ENCODE results near the gene SLC2A11. TPM values are rescaled to one million over a fixed set of nuclear protein-coding genes. Genes with fewer than 3 reads are reported as not detected.
A peak's percentile ranks its signal among the peaks of the same experiment; 100 is the strongest.

SLC2A11 gene
- total and polyA plus RNA-seq, 11 donors: 8.7 to 31.2 (median 18.7) TPM

DNA sequence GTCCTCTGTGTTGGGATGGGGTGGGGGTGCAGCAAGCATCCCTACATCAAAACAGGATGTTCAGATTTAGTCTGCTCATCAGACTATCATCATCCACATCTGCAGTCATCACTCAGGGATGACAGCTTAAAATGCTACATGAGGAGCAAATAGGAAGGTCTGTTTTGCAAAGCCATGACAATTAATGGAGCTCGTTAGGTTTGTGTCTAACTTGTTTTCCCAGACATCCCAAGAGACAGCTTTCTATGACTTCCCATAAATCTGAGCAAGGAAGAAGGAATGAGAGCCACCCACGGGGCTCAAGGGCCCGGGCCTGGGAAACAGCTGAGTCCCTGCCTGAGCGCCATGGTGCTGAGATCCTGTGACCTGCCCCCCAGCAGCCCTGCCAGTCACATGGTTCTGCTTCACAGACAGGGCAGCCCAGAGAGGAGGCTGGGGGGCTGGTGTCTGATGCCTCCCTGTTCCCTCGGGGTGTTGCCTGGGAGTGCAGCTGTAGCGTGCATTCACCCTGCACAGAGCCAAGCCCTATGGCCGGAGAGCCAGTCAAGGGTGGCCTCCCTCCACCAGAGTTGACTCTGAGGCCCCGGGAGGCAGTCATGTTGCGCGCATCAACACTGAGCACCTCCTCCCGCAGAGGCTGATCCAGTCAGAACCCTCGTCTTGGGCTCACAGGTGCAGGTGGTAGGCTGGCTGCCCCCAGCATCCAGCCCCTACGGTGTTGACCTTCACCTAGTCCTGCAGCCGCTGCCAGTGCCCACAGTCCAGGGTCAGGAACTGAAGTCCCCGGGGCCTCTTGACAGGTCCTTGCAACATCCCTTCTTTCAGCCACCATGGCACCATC lies 30.9 kb upstream of the SLC2A11 start:
- TF ChIP-seq, protein P1, sequence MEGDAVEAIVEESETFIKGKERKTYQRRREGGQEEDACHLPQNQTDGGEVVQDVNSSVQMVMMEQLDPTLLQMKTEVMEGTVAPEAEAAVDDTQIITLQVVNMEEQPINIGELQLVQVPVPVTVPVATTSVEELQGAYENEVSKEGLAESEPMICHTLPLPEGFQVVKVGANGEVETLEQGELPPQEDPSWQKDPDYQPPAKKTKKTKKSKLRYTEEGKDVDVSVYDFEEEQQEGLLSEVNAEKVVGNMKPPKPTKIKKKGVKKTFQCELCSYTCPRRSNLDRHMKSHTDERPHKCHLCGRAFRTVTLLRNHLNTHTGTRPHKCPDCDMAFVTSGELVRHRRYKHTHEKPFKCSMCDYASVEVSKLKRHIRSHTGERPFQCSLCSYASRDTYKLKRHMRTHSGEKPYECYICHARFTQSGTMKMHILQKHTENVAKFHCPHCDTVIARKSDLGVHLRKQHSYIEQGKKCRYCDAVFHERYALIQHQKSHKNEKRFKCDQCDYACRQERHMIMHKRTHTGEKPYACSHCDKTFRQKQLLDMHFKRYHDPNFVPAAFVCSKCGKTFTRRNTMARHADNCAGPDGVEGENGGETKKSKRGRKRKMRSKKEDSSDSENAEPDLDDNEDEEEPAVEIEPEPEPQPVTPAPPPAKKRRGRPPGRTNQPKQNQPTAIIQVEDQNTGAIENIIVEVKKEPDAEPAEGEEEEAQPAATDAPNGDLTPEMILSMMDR (IDR thresholded peaks at IDR 0.05): no peak
- no peak for TF ChIP-seq POLR2A (IDR thresholded peaks at IDR 0.05)
- Histone ChIP-seq H3K4me3 (no peak overlapping the region), H3K9me3 (no peaks in the 10 kb centered on the region), H3K27me3 (no peaks in the 10 kb centered on the region), H3K36me3 (peaks cover 0 to 95% (median 67%) of the 10 kb centered on the region in 9 donors), H3K27ac (peak overlapping the region in 10 of 12 donors; percentile 43 to 97 (median 76)), H3K4me1 (peaks cover 7 to 96% (median 56%) of the 10 kb centered on the region in 12 donors)
- peak in 3 of 5 donors; percentile 36 to 58 (median 58) for DNase-seq
- WGBS, 4 donors: 62 to 75% (median 68%) methylated on average over 15 of the region's 15 CpGs
- no peak for ATAC-seq
- intact Hi-C loops (cut with DNase I): no loop called here

DNA sequence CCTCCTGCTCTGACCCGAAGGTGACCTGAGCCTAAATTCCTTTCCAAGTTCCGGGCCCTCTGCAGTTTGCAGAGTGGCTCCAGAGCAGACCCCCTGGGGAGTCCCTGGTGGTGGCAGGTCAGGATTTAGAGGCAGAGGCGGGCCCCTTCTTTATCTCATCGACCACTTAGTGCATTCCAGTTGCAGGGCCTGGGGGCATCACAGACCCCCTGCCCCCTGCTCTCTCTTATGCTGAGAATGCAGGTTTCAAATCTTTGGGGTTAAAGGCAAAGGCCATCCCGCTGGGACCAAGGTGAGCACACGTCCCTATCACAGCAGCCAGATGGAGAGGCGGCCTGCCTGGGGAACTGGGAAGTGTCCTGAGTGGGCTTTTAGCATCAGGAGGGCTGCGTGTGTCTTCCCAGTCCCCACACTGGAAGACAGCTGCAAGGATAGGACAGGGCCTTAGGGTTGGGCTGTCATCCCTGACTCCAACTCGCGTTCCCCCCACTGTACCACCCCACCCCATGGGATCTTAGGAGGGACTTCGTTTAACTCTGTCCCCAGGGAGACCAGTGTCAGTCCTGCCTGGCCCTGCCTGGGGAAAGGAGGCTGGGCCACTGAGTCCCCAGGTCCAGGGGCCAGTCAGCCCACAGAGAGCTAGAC lies 30.2 kb upstream of the SLC2A11 start:
- DNase-seq: peak in 1 of 5 donors; percentile 22
- Histone ChIP-seq H3K36me3 (peaks cover 0 to 95% (median 60%) of the 10 kb centered on the region in 9 donors), H3K27me3 (no peaks in the 10 kb centered on the region), H3K27ac (peak overlapping the region in 10 of 12 donors; percentile 21 to 97 (median 78)), H3K4me3 (no peak overlapping the region), H3K4me1 (peaks cover 7 to 96% (median 58%) of the 10 kb centered on the region in 12 donors), H3K9me3 (no peaks in the 10 kb centered on the region)
- intact Hi-C loops (cut with DNase I): no loop called here
- TF ChIP-seq, protein P1 (IDR thresholded peaks at IDR 0.05): no peak
- TF ChIP-seq POLR2A (IDR thresholded peaks at IDR 0.05): no peak
- 70 to 74% (median 72%) methylated on average over 6 to 11 of the region's 11 CpGs for WGBS, 4 donors
- ATAC-seq: no peak

DNA sequence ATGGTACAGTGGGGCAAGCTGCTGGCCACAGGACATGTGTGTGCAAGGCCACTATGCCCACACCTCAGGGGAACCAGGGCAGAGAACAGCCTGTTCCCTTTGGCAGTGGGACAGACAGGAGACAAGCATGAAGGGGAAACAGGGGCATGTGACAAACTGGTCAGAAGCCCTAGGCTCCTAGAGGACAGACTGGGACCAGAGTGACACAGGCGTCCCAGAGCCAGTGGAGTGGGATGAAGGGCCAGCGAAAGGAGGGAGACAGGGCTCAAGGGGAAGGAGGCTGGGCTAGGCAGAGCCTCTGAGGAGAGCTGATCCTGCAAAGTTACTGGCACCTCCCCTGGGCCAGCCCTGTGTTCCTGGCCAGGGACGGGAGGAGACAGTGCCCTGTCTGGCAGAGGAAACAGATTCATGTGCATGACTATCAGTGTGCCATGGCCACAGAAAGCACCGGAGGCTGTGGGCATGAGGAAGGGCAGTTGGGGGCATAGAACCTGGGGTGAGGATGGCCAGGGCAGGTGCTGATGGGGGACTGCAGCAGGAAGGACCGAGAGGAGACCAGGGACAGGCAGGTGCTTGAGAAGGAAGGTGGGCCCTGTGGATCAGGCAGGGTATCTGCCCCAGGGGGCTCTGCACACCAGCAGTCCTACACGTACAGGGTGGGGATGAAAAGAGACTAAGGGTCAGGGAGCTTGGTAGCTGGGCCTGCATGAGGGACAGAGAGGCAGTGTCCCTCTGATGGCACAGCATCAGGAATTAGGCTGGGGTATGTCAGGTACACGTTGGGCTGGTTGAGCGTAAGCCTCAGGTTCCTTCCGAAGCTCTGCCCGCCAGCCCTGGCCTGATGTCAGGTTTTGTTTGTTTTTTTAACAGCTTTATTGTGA lies 28.6 kb upstream of the SLC2A11 start:
- Histone ChIP-seq H3K27me3 (no peaks in the 10 kb centered on the region), H3K9me3 (no peaks in the 10 kb centered on the region), H3K36me3 (peaks cover 0 to 95% (median 58%) of the 10 kb centered on the region in 9 donors), H3K4me3 (no peak overlapping the region), H3K27ac (peak overlapping the region; percentile 61 to 97 (median 79)), H3K4me1 (peaks cover 4 to 97% (median 58%) of the 10 kb centered on the region in 12 donors)
- 65 to 75% (median 70%) methylated on average over 8 to 10 of the region's 10 CpGs for WGBS, 4 donors
- intact Hi-C loops (cut with DNase I): no loop called here
- ATAC-seq (peak; percentile 85 to 88 (median 86)), DNase-seq (peak; percentile 49 to 88 (median 61))
- TF ChIP-seq POLR2A (IDR thresholded peaks at IDR 0.05): peak in 1 of 2 donors; percentile 49
- TF ChIP-seq, protein P1 (IDR thresholded peaks at IDR 0.05): no peak
